ENCODE data around the gene ITPR2. TPM values are rescaled to one million over a fixed set of nuclear protein-coding genes. Genes with fewer than 3 reads are reported as not detected.

Gene ITPR2
- total RNA-seq, 1 donor = 77.7 TPM

GRCh38 chr12:26566675-26567074, 266.3 kb downstream of the ITPR2 start:
- no peak overlapping the region for H3K4me3 ChIP-seq (ENCODE audit: low read depth, low read length)
- no peak for TF ChIP-seq CTCF (IDR thresholded peaks at IDR 0.05; ENCODE audit: insufficient read depth, low read depth, low read length)
- DNase-seq (ENCODE audit: low read depth) = no peak

DNA sequence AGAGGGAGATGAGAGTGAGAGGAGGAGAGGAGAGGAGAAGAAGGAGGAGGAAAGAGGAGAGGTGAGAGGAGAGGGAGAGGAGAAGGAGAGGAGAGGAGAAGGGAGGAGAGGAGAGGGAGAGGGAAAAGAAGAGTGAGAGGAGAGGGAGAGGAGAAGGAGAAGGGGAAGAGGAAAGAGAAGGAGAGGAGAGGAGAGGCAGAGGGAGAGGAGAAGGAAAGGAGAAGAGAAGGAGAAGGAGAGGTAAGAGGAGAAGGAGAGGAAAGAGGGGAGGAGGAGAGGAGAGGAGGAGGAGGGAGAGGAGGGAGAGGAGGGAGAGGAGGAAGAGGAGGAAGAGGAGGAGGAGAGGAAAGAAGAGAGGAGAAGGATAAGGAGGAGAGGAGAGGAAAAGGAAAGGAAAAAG, 266.8 kb downstream of the ITPR2 start:
- no peak for DNase-seq (ENCODE audit: low read depth)
- H3K4me3 ChIP-seq (ENCODE audit: low read depth, low read length) = no peak overlapping the region
- TF ChIP-seq CTCF (IDR thresholded peaks at IDR 0.05; ENCODE audit: insufficient read depth, low read depth, low read length) = no peak

DNA sequence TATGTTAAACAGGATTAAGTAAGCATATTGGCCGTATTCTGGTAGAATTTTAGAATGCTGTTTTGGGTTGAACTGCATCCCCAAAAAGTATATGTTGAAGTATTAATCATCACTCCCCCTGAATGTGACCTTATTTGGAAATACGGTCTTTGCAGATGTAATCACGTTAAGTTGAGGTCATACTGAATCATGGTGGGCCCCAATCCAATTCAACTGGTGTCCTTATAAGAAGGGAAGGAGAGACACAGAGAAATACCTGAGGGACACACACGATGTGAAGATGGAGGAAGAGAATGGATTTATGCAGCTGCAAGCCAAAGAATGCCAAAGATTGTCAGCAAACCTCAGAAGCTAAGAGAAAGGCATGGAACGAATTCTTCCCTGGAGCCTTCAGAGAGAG, 268.6 kb downstream of the ITPR2 start:
- no peak overlapping the region for H3K4me3 ChIP-seq (ENCODE audit: low read depth, low read length)
- DNase-seq (ENCODE audit: low read depth) = no peak
- no peak for TF ChIP-seq CTCF (IDR thresholded peaks at IDR 0.05; ENCODE audit: insufficient read depth, low read depth, low read length)

GRCh38 chr12:26563552-26563951, 269.4 kb downstream of the ITPR2 start:
- no peak for DNase-seq (ENCODE audit: low read depth)
- TF ChIP-seq CTCF (IDR thresholded peaks at IDR 0.05; ENCODE audit: insufficient read depth, low read depth, low read length) = no peak
- H3K4me3 ChIP-seq (ENCODE audit: low read depth, low read length) = no peak overlapping the region

- TF ChIP-seq CTCF (IDR thresholded peaks at IDR 0.05; ENCODE audit: insufficient read depth, low read depth, low read length) = no peak
- DNase-seq (ENCODE audit: low read depth) = no peak
- H3K4me3 ChIP-seq (ENCODE audit: low read depth, low read length) = no peak overlapping the region
Observed at GRCh38 chr12:26557326-26557725, 275.7 kb downstream of the ITPR2 start.

- DNase-seq (ENCODE audit: low read depth) = no peak
- H3K4me3 ChIP-seq (ENCODE audit: low read depth, low read length) = no peak overlapping the region
- no peak for TF ChIP-seq CTCF (IDR thresholded peaks at IDR 0.05; ENCODE audit: insufficient read depth, low read depth, low read length)
Observed at GRCh38 chr12:26556916-26557315, 276.1 kb downstream of the ITPR2 start.

DNA sequence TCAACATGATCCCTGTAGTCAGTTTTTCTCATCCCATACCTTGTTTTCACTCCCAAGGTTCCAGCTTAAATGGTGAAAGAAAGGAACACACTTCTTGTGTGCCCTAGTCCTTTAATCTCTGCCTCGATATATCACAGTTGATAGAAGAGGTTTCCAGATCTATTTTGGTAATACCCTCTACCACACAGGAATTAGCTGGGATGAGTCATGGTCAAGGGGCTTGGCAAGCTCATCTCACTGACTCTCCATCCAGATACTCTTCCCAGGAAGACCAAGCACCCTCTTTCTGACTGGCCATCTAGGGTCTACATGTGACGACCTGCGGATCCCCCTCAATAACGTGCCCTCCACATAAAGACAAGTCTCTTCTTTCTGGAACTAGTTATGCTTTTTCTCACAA, 277.9 kb downstream of the ITPR2 start:
- peak; percentile 22 for DNase-seq (ENCODE audit: low read depth)
- no peak overlapping the region for H3K4me3 ChIP-seq (ENCODE audit: low read depth, low read length)
- no peak for TF ChIP-seq CTCF (IDR thresholded peaks at IDR 0.05; ENCODE audit: insufficient read depth, low read depth, low read length)

Measured in fibroblast of villous mesenchyme (primary cell).